IMR-90 (cell line): ENCODE data around the gene GBX2. TPM values are rescaled to one million over a fixed set of nuclear protein-coding genes. Genes with fewer than 3 reads are reported as not detected.

Source experiments
- ATAC-seq: fragments of 200-7000 bp; cut with Tn5 transposase; 2 replicates; pipeline ENCODE4 v1.9.1; 2020; ENCODE audit warnings: low read depth, mild to moderate bottlenecking, moderate library complexity
- BruUV-seq: library from RNA; stranded (reverse); fragments of 400-500 nt; replicated peaks from 2 replicates; lab custom pipeline; 2021; lab: Mats Ljungman, UMichigan
- CTCF ChIA-PET: fragments of 300-600 bp; formaldehyde crosslinking; extraction: SDS; loops from one replicate; lab custom pipeline; 2021; ENCODE audit warnings: antibody characterized with exemption; lab: Yijun Ruan, JAX
- POLR2A ChIA-PET: fragments of 300-600 bp; sonication (Branson Sonifier 250); formaldehyde crosslinking; loops from one replicate; lab custom pipeline; 2022; ENCODE audit warnings: antibody characterized with exemption; ENCODE audit not compliant: unreplicated experiment; lab: Charles Lee
- DNase-seq: peaks from one replicate; pipeline ENCODE4 v3.0.0; 2013
- H2AFZ ChIP-seq: replicated peaks from 2 replicates; pipeline ENCODE3; 2013; ENCODE audit warnings: low read length, mild to moderate bottlenecking; ENCODE audit not compliant: poor library complexity
- H2AK5ac ChIP-seq: 2 replicates; pipeline ENCODE4 v1.6.1; 2013; ENCODE audit warnings: low read depth, low read length, inconsistent platforms
- H2AK9ac ChIP-seq: replicated peaks from 2 replicates; pipeline ENCODE3; 2013; ENCODE audit warnings: mild to moderate bottlenecking, low read depth, low read length, moderate library complexity; ENCODE audit not compliant: poor library complexity
- H2BK120ac ChIP-seq: 2 replicates; pipeline ENCODE4 v1.6.1; 2013; ENCODE audit warnings: low read depth, low read length, inconsistent platforms
- H2BK15ac ChIP-seq: 3 replicates; pipeline ENCODE4 v1.6.1; 2013; ENCODE audit warnings: low read depth, low read length, inconsistent platforms
- H2BK20ac ChIP-seq: 2 replicates; pipeline ENCODE4 v1.6.1; 2013; ENCODE audit warnings: low read depth, mild to moderate bottlenecking, inconsistent platforms, low read length, moderate library complexity
- H2BK5ac ChIP-seq: 2 replicates; pipeline ENCODE4 v1.6.1; 2013; ENCODE audit warnings: mild to moderate bottlenecking, low read depth, low read length, inconsistent platforms; ENCODE audit not compliant: poor library complexity, severe bottlenecking
- H3K14ac ChIP-seq: replicated peaks from 2 replicates; pipeline ENCODE4 v1.6.1; 2013; ENCODE audit warnings: low read depth, low read length, inconsistent platforms
- H3K18ac ChIP-seq: 2 replicates; pipeline ENCODE4 v1.6.1; 2013; ENCODE audit warnings: low read depth, low read length, control low read depth
- H3K23ac ChIP-seq: 2 replicates; pipeline ENCODE4 v1.6.1; 2013; ENCODE audit warnings: low read depth, low read length, inconsistent platforms
- H3K27ac ChIP-seq: 2 replicates; pipeline ENCODE4 v1.5.1; 2013; ENCODE audit warnings: mild to moderate bottlenecking, control low read depth, low read length; ENCODE audit not compliant: insufficient read depth
- H3K27me3 ChIP-seq: 2 replicates; pipeline ENCODE4 v1.6.1; 2013; ENCODE audit warnings: low read length; ENCODE audit not compliant: control insufficient read depth, insufficient read depth
- H3K36me3 ChIP-seq: 2 replicates; pipeline ENCODE4 v1.6.1; 2013; ENCODE audit warnings: low read length, mixed read lengths; ENCODE audit not compliant: control insufficient read depth, insufficient read depth
- H3K4ac ChIP-seq: 2 replicates; pipeline ENCODE4 v1.6.1; 2013; ENCODE audit warnings: low read depth, low read length, inconsistent platforms
- H3K4me1 ChIP-seq: 2 replicates; pipeline ENCODE4 v1.6.1; 2013; ENCODE audit warnings: low read length, mixed read lengths; ENCODE audit not compliant: control insufficient read depth, insufficient read depth
- H3K4me2 ChIP-seq: 2 replicates; pipeline ENCODE4 v1.6.1; 2013; ENCODE audit warnings: low read depth, mild to moderate bottlenecking, control low read depth, low read length, moderate library complexity
- H3K4me3 ChIP-seq: 2 replicates; pipeline ENCODE4 v1.5.1; 2013; ENCODE audit warnings: low read depth, mild to moderate bottlenecking, control low read depth, low read length, moderate library complexity; ENCODE audit not compliant: insufficient read depth
- H3K56ac ChIP-seq: 2 replicates; pipeline ENCODE4 v1.6.1; 2013; ENCODE audit warnings: low read length, inconsistent platforms; ENCODE audit not compliant: insufficient read depth; ENCODE audit errors: extremely low read depth
- H3K79me1 ChIP-seq, 2 experiments: 2 replicates each; pipeline ENCODE4 v1.6.1; 2013; ENCODE audit warnings: low read length in 2 of 2, inconsistent platforms in 1 of 2, low read depth in 1 of 2
- H3K9ac ChIP-seq: 2 replicates; pipeline ENCODE4 v1.6.1; 2013; ENCODE audit warnings: low read depth, low read length, control low read depth
- H3K9me1 ChIP-seq: 2 replicates; pipeline ENCODE4 v1.6.1; 2013; ENCODE audit warnings: low read length, inconsistent platforms; ENCODE audit not compliant: insufficient read depth
- H3K9me3 ChIP-seq: 2 replicates; pipeline ENCODE4 v1.6.1; 2013; ENCODE audit warnings: low read length; ENCODE audit not compliant: control insufficient read depth, insufficient read depth
- H4K20me1 ChIP-seq: 2 replicates; pipeline ENCODE4 v1.6.1; 2013; ENCODE audit warnings: low read length, inconsistent platforms; ENCODE audit not compliant: insufficient read depth
- H4K5ac ChIP-seq: 2 replicates; pipeline ENCODE4 v1.6.1; 2013; ENCODE audit warnings: mild to moderate bottlenecking, low read depth, low read length, control low read depth
- H4K8ac ChIP-seq, 2 experiments: 2 replicates each; pipeline ENCODE4 v1.6.1; 2013; ENCODE audit warnings: low read depth in 2 of 2, low read length in 2 of 2, control low read depth in 1 of 2, inconsistent platforms in 1 of 2
- H4K91ac ChIP-seq: 2 replicates; pipeline ENCODE4 v1.6.1; 2013; ENCODE audit warnings: low read depth, low read length, inconsistent platforms; ENCODE audit not compliant: insufficient read depth
- BHLHE40 ChIP-seq: fragments of 150-350 bp; IDR thresholded peaks from 2 replicates; pipeline ENCODE4 v1.6.1; 2016; ENCODE audit warnings: mild to moderate bottlenecking, low read depth, low read length
- ELK1 ChIP-seq: fragments of 150-350 bp; IDR thresholded peaks from 2 replicates; pipeline ENCODE4 v1.6.1; 2016; ENCODE audit warnings: low read depth, mild to moderate bottlenecking, low read length, moderate library complexity, borderline replicate concordance
- FOS ChIP-seq: fragments of 150-350 bp; IDR thresholded peaks from 2 replicates; pipeline ENCODE4 v1.6.1; 2016; ENCODE audit warnings: low read depth, low read length
- MAFK ChIP-seq: IDR thresholded peaks from 2 replicates; pipeline ENCODE4 v1.6.1; 2012; ENCODE audit warnings: low read depth, low read length, improper control_type of control experiment
- MXI1 ChIP-seq: IDR thresholded peaks from 2 replicates; pipeline ENCODE4 v1.6.1; 2012; ENCODE audit warnings: low read depth, mild to moderate bottlenecking, low read length, moderate library complexity, borderline replicate concordance
- NFE2L2 ChIP-seq: fragments of 150-350 bp; IDR thresholded peaks from 2 replicates; pipeline ENCODE4 v1.6.1; 2016; ENCODE audit warnings: low read depth, mild to moderate bottlenecking, low read length
- POLR2A ChIP-seq: IDR thresholded peaks from 2 replicates; pipeline ENCODE4 v1.6.1; 2012; ENCODE audit warnings: mild to moderate bottlenecking, low read depth, low read length
- RAD21 ChIP-seq: IDR thresholded peaks from 2 replicates; pipeline ENCODE4 v1.6.1; 2012; ENCODE audit warnings: low read length, improper control_type of control experiment
- RFX5 ChIP-seq: IDR thresholded peaks from 2 replicates; pipeline ENCODE4 v1.8.0; 2012; ENCODE audit warnings: low read depth, mild to moderate bottlenecking, low read length, moderate library complexity
- USF2 ChIP-seq: fragments of 150-350 bp; IDR thresholded peaks from 2 replicates; pipeline ENCODE4 v1.6.1; 2017; ENCODE audit warnings: mild to moderate bottlenecking, antibody characterized with exemption, low read length, low read depth
- WGBS, 2 experiments: methylation state at CpG; one replicate each; pipeline versions ENCODE4 v1.1.5 to v1.1.7; 2013; ENCODE audit warnings: missing lambda C conversion rate in 2 of 2; ENCODE audit not compliant: insufficient read length in 1 of 2; ENCODE audit errors: extremely low coverage in 2 of 2; 5-methylcytosine and 5-hydroxymethylcytosine counted together
- dilution Hi-C: fragments of 300-500 bp; cut with HindIII; formaldehyde crosslinking; loops from one replicate; pipeline ENCODE4 v1.14.3; 2018; ENCODE audit warnings: low sequenced_read_pairs; ENCODE audit not compliant: unreplicated experiment
- in situ Hi-C: fragments of 300-500 bp; cut with MboI; formaldehyde crosslinking; loops from 3 replicates; pipeline ENCODE4 v1.14.3; 2019; ENCODE audit warnings: low sequenced_read_pairs, inconsistent platforms, mixed read lengths
- intact Hi-C: fragments of 100-400 bp; cut with micrococcal nuclease; formaldehyde crosslinking; loops from 2 replicates; pipeline ENCODE4 v1.10.0; 2022
- polyA plus RNA-seq, 3 experiments: library from polyadenylated mRNA; depleted of rRNA; stranded (reverse); fragments of >200 nt; gene quantifications; 2 replicates each; pipeline ENCODE4 v1.2.3, GENCODE V29; 2012; ENCODE audit warnings: low replicate concordance in 1 of 3
- total RNA-seq: library from RNA; depleted of rRNA; stranded (reverse); fragments of >200 nt; gene quantifications from 2 replicates; pipeline ENCODE4 v1.2.3, GENCODE V29; 2012
- TF ChIP-seq, protein P1 (sequence below): conservative IDR thresholded peaks from 2 replicates; pipeline ENCODE4 v1.5.1; 2012; ENCODE audit warnings: mild to moderate bottlenecking, low read depth, low read length, improper control_type of control experiment

Gene GBX2
- total and polyA plus RNA-seq, 2 of the 4 experiments (the other 2 are of a cell fraction) = 0.10 TPM; not detected in 1

GRCh38 chr2:236200378-236200777 lies 32.2 kb upstream of the GBX2 start:
- Histone ChIP-seq H4K8ac (no peak overlapping the region), H3K79me1 (no peaks in the 10 kb centered on the region), H4K20me1 (no peaks in the 10 kb centered on the region), H3K18ac (no peak overlapping the region), H3K9ac (no peak overlapping the region), H3K4me1 (no peaks in the 10 kb centered on the region), H3K36me3 (no peaks in the 10 kb centered on the region), H3K56ac (no peak overlapping the region), H3K4me3 (no peak overlapping the region), H3K27ac (no peak overlapping the region), H3K4me2 (no peak overlapping the region), H3K27me3 (peaks cover 5% of the 10 kb centered on the region), H4K5ac (no peak overlapping the region), H2BK15ac (no peak overlapping the region), H3K9me3 (peaks cover 2% of the 10 kb centered on the region; the same call in 1 of the 2 replicates), H2AFZ (no peak overlapping the region), H2AK5ac (no peak overlapping the region), H3K14ac (no peak overlapping the region), H3K9me1 (no peaks in the 10 kb centered on the region), H2AK9ac (no peak overlapping the region), H4K91ac (no peak overlapping the region), H3K4ac (no peak overlapping the region), H2BK5ac (no peak overlapping the region), H2BK20ac (no peak overlapping the region), H2BK120ac (no peak overlapping the region), H3K23ac (no peak overlapping the region)
- CTCF ChIA-PET = interaction anchor here (1.5 kb wide), 1 partner anchor 39 kb away, joined by 4 read pairs; no protein-coding TSS in a partner anchor
- no peak for TF ChIP-seq MAFK
- no peak for TF ChIP-seq POLR2A
- no peak for TF ChIP-seq MXI1
- TF ChIP-seq ELK1 = no peak
- TF ChIP-seq, protein P1, sequence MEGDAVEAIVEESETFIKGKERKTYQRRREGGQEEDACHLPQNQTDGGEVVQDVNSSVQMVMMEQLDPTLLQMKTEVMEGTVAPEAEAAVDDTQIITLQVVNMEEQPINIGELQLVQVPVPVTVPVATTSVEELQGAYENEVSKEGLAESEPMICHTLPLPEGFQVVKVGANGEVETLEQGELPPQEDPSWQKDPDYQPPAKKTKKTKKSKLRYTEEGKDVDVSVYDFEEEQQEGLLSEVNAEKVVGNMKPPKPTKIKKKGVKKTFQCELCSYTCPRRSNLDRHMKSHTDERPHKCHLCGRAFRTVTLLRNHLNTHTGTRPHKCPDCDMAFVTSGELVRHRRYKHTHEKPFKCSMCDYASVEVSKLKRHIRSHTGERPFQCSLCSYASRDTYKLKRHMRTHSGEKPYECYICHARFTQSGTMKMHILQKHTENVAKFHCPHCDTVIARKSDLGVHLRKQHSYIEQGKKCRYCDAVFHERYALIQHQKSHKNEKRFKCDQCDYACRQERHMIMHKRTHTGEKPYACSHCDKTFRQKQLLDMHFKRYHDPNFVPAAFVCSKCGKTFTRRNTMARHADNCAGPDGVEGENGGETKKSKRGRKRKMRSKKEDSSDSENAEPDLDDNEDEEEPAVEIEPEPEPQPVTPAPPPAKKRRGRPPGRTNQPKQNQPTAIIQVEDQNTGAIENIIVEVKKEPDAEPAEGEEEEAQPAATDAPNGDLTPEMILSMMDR = no peak
- no peak for TF ChIP-seq BHLHE40
- TF ChIP-seq RFX5 = no peak
- no peak for TF ChIP-seq NFE2L2
- no peak for TF ChIP-seq FOS
- TF ChIP-seq RAD21 = no peak
- no peak for TF ChIP-seq USF2
- in situ Hi-C loops = no loop called here
- dilution Hi-C loops = no loop called here
- POLR2A ChIA-PET = no interaction called here
- no peak for ATAC-seq
- WGBS, 2 experiments = 0% methylated on average over 1 of the region's 7 CpGs; no CpG with 5 or more reads in 1 of the 2 experiments
- no TSS peak for BruUV-seq
- intact Hi-C loops = no loop called here
- no peak for DNase-seq
